HG03571 (cell line): ENCODE data around the gene LYST.

Experiments
- ATAC-seq: cut with Tn5 transposase; IDR thresholded peaks from one replicate; pipeline ENCODE4 v1.9.1; 2021; ENCODE audit not compliant: unreplicated experiment

Gene LYST

DNA sequence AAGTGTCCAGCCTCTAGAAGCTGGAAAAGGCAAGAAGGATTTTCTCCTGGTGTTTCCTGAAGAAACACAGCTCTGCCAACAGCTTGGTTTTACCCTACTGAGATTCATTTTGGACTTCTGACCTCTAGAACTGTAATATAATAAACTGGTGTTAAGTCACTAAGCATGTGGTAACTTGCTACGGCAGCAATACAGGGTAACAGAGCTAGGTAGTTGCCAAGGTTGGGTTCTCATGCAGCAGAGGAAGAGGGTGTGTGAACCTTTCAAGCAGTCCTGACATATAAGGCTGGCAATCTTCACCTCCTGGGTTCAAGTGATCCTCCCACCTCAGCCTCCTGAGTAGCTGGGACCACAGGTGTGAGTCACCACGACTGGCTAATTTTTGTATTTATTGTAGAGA is 253.1 kb downstream of the LYST start:
- no peak for ATAC-seq

DNA sequence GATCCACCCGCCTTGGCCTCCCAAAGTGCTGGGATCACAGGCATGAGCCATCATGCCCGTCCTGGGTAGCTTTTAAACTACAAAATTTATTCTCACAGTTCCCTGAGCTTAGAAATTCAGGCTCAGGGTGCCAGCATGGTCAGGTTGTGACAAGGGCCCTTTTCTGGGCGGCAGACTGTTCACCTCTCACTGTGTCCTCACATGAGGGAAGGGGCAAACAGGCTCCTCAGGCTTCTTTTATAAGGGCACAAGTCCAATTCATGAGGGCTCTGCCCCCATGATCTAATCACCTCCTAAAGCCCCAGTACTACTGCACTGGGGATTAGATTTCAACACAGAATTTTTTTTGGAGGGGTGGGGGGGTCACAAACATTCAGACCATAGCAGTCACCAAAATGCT is 253.9 kb downstream of the LYST start:
- no peak for ATAC-seq
